Measurements from ENCODE around the gene BACH2.
"Not testable (repeated sequence)": the region's sequence is repeated elsewhere in the genome, so short reads cannot be mapped to it uniquely, and the experiment has no call there.

The BACH2 gene

GRCh38 chr6:90090866-90091265, 205.8 kb downstream of the BACH2 start:
- DNase-seq: no peak

- no peak for DNase-seq
Observed at GRCh38 chr6:90088009-90088408, 208.6 kb downstream of the BACH2 start.

- no peak for DNase-seq
Observed at GRCh38 chr6:90087106-90087833, 209.4 kb downstream of the BACH2 start.

- no peak for DNase-seq
Observed at GRCh38 chr6:90086517-90086916, 210.1 kb downstream of the BACH2 start.

- DNase-seq: no peak
Observed at GRCh38 chr6:90083891-90084290, 212.8 kb downstream of the BACH2 start.

- DNase-seq: no peak
Observed at GRCh38 chr6:90082847-90083246, 213.8 kb downstream of the BACH2 start.

GRCh38 chr6:90080876-90081481, 215.7 kb downstream of the BACH2 start:
- no peak for DNase-seq

- DNase-seq: no peak
Observed at GRCh38 chr6:90079560-90080490, 216.8 kb downstream of the BACH2 start.

- no peak for DNase-seq
Observed at GRCh38 chr6:90078513-90079289, 217.9 kb downstream of the BACH2 start.

- no peak for DNase-seq
Observed at GRCh38 chr6:90076511-90077415, 219.9 kb downstream of the BACH2 start.

GRCh38 chr6:90074161-90074850, 222.3 kb downstream of the BACH2 start:
- DNase-seq: no peak

GRCh38 chr6:90072935-90073464, 223.6 kb downstream of the BACH2 start:
- no peak for DNase-seq

- DNase-seq: no peak
Observed at GRCh38 chr6:90072501-90072900, 224.1 kb downstream of the BACH2 start.

GRCh38 chr6:90068703-90069523, 227.7 kb downstream of the BACH2 start:
- no peak for DNase-seq

GRCh38 chr6:90068264-90068663, 228.4 kb downstream of the BACH2 start:
- no peak for DNase-seq

- no peak for DNase-seq
Observed at GRCh38 chr6:90066697-90067096, 229.9 kb downstream of the BACH2 start.

GRCh38 chr6:90065173-90065572, 231.5 kb downstream of the BACH2 start:
- DNase-seq: no peak

GRCh38 chr6:90062667-90063066, 234.0 kb downstream of the BACH2 start:
- DNase-seq: no peak

GRCh38 chr6:90062051-90062450, 234.6 kb downstream of the BACH2 start:
- DNase-seq: no peak

- not testable (repeated sequence) for DNase-seq
Observed at GRCh38 chr6:90059178-90059577, 237.5 kb downstream of the BACH2 start.
